Liver (tissue), 9 donors: ENCODE data around the gene CASP9. TPM values are rescaled to one million over a fixed set of nuclear protein-coding genes. Genes with fewer than 3 reads are reported as not detected.

ENCODE experiments used
- DNase-seq: peaks from one replicate; pipeline ENCODE4 v3.0.0-alpha.2; 2017; ENCODE audit warnings: low spot score
- H3K27ac ChIP-seq, 2 donors: one replicate each; pipeline ENCODE4 v1.7.0; 2013; ENCODE audit warnings: inconsistent platforms in 2 of 2, low read length in 2 of 2, control low read depth in 1 of 2, low read depth in 1 of 2, mild to moderate bottlenecking in 1 of 2
- H3K27me3 ChIP-seq, 4 donors: one replicate each; pipeline versions ENCODE4 v1.6.1 to v1.7.0; 2013; ENCODE audit warnings: low read length in 3 of 4, inconsistent platforms in 1 of 4, mild to moderate bottlenecking in 1 of 4, moderate library complexity in 1 of 4; ENCODE audit not compliant: control insufficient read depth in 4 of 4, insufficient read depth in 4 of 4
- H3K36me3 ChIP-seq, 4 donors: one replicate each; pipeline versions ENCODE4 v1.6.1 to v1.7.0; 2013; ENCODE audit warnings: low read length in 3 of 4, mild to moderate bottlenecking in 3 of 4, low read depth in 1 of 4, moderate library complexity in 1 of 4; ENCODE audit not compliant: control insufficient read depth in 4 of 4, insufficient read depth in 3 of 4
- H3K4me1 ChIP-seq, 4 donors: one replicate each; pipeline versions ENCODE4 v1.6.1 to v1.7.0; 2013; ENCODE audit warnings: low read length in 3 of 4, mild to moderate bottlenecking in 3 of 4, moderate library complexity in 1 of 4; ENCODE audit not compliant: control insufficient read depth in 4 of 4, insufficient read depth in 4 of 4
- H3K4me3 ChIP-seq, 3 donors: one replicate each; pipeline versions ENCODE4 v1.6.1 to v1.7.0; 2013; ENCODE audit warnings: low read length in 3 of 3, control low read depth in 1 of 3, low read depth in 1 of 3, mild to moderate bottlenecking in 1 of 3
- H3K9ac ChIP-seq, 2 donors: one replicate each; pipeline ENCODE4 v1.7.0; 2013; ENCODE audit warnings: low read length in 2 of 2, mild to moderate bottlenecking in 2 of 2, moderate library complexity in 2 of 2, control low read depth in 1 of 2, low read depth in 1 of 2
- H3K9me3 ChIP-seq, 4 donors: one replicate each; pipeline versions ENCODE4 v1.6.1 to v1.7.0; 2013; ENCODE audit warnings: low read length in 3 of 4; ENCODE audit not compliant: control insufficient read depth in 4 of 4
- ATF3 ChIP-seq: IDR thresholded peaks from 2 replicates; pipeline ENCODE4 v1.6.1; 2016; ENCODE audit warnings: antibody characterized with exemption
- CTCF ChIP-seq: fragments of 150-350 bp; IDR thresholded peaks from 2 replicates; pipeline ENCODE4 v1.5.1; 2017; ENCODE audit warnings: improper control_type of control experiment, low read depth, low read length; ENCODE audit not compliant: missing input control
- EGR1 ChIP-seq, 2 donors: IDR thresholded peaks; 2 replicates each; pipeline ENCODE4 v1.6.1; 2016 to 2018; ENCODE audit warnings: antibody characterized with exemption in 2 of 2, low read depth in 2 of 2
- FOXA1 ChIP-seq: IDR thresholded peaks from 2 replicates; pipeline ENCODE4 v1.6.1; 2016; ENCODE audit warnings: antibody characterized with exemption
- FOXA2 ChIP-seq: IDR thresholded peaks from 2 replicates; pipeline ENCODE4 v1.6.1; 2016; ENCODE audit warnings: antibody characterized with exemption
- GABPA ChIP-seq, 2 donors: IDR thresholded peaks in 1 of 2; conservative IDR thresholded peaks in 1 of 2; 2 replicates each; pipeline ENCODE4 v1.6.1; 2016; ENCODE audit warnings: antibody characterized with exemption in 2 of 2, mild to moderate bottlenecking in 1 of 2, moderate library complexity in 1 of 2
- HNF4A ChIP-seq, 2 donors: conservative IDR thresholded peaks; 2 replicates each; pipeline ENCODE4 v1.6.1; 2016; ENCODE audit warnings: antibody characterized with exemption in 2 of 2, mild to moderate bottlenecking in 2 of 2
- HNF4G ChIP-seq: IDR thresholded peaks from 2 replicates; pipeline ENCODE4 v1.6.1; 2016; ENCODE audit warnings: antibody characterized with exemption
- JUND ChIP-seq, 2 donors: IDR thresholded peaks; 2 replicates each; pipeline ENCODE4 v1.6.1; 2016; ENCODE audit warnings: antibody characterized with exemption in 2 of 2
- MAX ChIP-seq: IDR thresholded peaks from 2 replicates; pipeline ENCODE4 v1.6.1; 2016; ENCODE audit warnings: antibody characterized with exemption
- NR2F2 ChIP-seq: IDR thresholded peaks from 2 replicates; pipeline ENCODE4 v1.6.1; 2016; ENCODE audit warnings: antibody characterized with exemption
- RAD21 ChIP-seq, 2 donors: IDR thresholded peaks; 2 replicates each; pipeline ENCODE4 v1.6.1; 2016; ENCODE audit warnings: antibody characterized with exemption in 2 of 2, mild to moderate bottlenecking in 2 of 2
- REST ChIP-seq: IDR thresholded peaks from 2 replicates; pipeline ENCODE4 v1.6.1; 2016; ENCODE audit warnings: antibody characterized with exemption, mild to moderate bottlenecking
- RXRA ChIP-seq, 2 donors: IDR thresholded peaks; 2 replicates each; pipeline ENCODE4 v1.6.1; 2017 to 2018; ENCODE audit warnings: antibody characterized with exemption in 2 of 2, mild to moderate bottlenecking in 1 of 2
- TAF1 ChIP-seq: conservative IDR thresholded peaks from 2 replicates; pipeline ENCODE4 v1.6.1; 2016; ENCODE audit warnings: antibody characterized with exemption, mild to moderate bottlenecking
- YY1 ChIP-seq: IDR thresholded peaks from 2 replicates; pipeline ENCODE4 v1.6.1; 2016; ENCODE audit warnings: antibody characterized with exemption, mild to moderate bottlenecking
- ZBTB33 ChIP-seq: IDR thresholded peaks from 2 replicates; pipeline ENCODE4 v1.6.1; 2016; ENCODE audit warnings: antibody characterized with exemption
- WGBS: extraction: QIAGEN DNeasy Blood & Tissue Kit; methylation state at CpG from one replicate; pipeline ENCODE4 v1.1.7; 2013; 5-methylcytosine and 5-hydroxymethylcytosine counted together
- polyA plus RNA-seq, 2 donors: library from polyadenylated mRNA; stranded (reverse) in 1 of 2; unstranded in 1 of 2; fragments of 200-250 nt in 1 of 2; fragments of >200 nt in 1 of 2; fragmentation: Nextera tagmentation in 1 of 2; extraction: Ambion mirVana in 1 of 2; gene quantifications; one replicate each; pipeline versions ENCODE4 v1.2.1 to v1.2.3, GENCODE V29; 2013 to 2015
- total RNA-seq, 2 donors: library from RNA; depleted of rRNA; stranded (reverse); fragments of >200 nt; gene quantifications; one replicate each; pipeline ENCODE4 v1.2.3, GENCODE V29; 2014
- donor health status: healthy.
- donor health status: healthy.
- donor health status: healthy.
- donor health status: healthy.
- donor health status: healthy.

Gene CASP9
- total and polyA plus RNA-seq, 4 donors, result 2.8 to 5.8 (median 4.3) TPM

GRCh38 chr1:15453734-15454133, 70.3 kb downstream of the CASP9 start:
- no peak for DNase-seq
- TF ChIP-seq RAD21 (IDR thresholded peaks at IDR 0.05) (no peak), CTCF (no peak), HNF4A (conservative IDR thresholded peaks at IDR 0.05) (no peak), FOXA1 (no peak), MAX (no peak), HNF4G (no peak), ATF3 (no peak), RXRA (IDR thresholded peaks at IDR 0.05) (no peak), JUND (IDR thresholded peaks at IDR 0.05) (no peak), EGR1 (IDR thresholded peaks at IDR 0.05; ENCODE audit: low read depth in 2 of 2) (no peak), NR2F2 (no peak), TAF1 (no peak), YY1 (no peak), REST (no peak), GABPA (IDR thresholded peaks at IDR 0.05 in 1 of 2, conservative IDR thresholded peaks at IDR 0.05 in 1 of 2) (no peak), FOXA2 (no peak), ZBTB33 (no peak)
- 88% methylated on average over 11 of the region's 11 CpGs for WGBS
- Histone ChIP-seq H3K4me3 (no peak overlapping the region), H3K4me1 (no peaks in the 10 kb centered on the region), H3K27me3 (no peaks in the 10 kb centered on the region), H3K27ac (no peak overlapping the region), H3K9ac (no peak overlapping the region), H3K9me3 (no peaks in the 10 kb centered on the region), H3K36me3 (no peaks in the 10 kb centered on the region)
